ENCODE measurements around the gene METTL18.

- TF ChIP-seq CTCF (optimal IDR thresholded peaks at IDR 0.05 in 1 of 3, IDR thresholded peaks at IDR 0.05 in 1 of 3, conservative IDR thresholded peaks at IDR 0.05 in 1 of 3; ENCODE audit: extremely low read depth in 1 of 3, insufficient read depth in 2 of 3, low read length in 3 of 3) (no peak), EZH2 (IDR thresholded peaks at IDR 0.05; ENCODE audit: low read length) (no peak)
These were observed 19.6 kb upstream of the METTL18 start for GRCh38 chr1:169814265-169814664.

Measured in keratinocyte (primary cell).